Aorta (tissue), 4 donors: ENCODE results near the gene ZDHHC18. TPM values are rescaled to one million over a fixed set of nuclear protein-coding genes. Genes with fewer than 3 reads are reported as not detected.

Experiments used
- polyA plus RNA-seq, 2 donors: library from polyadenylated mRNA; stranded (reverse); fragments of 200-250 nt; gene quantifications; one replicate each; pipeline ENCODE4 v1.2.3, GENCODE V29; 2013
- total RNA-seq, 2 donors: library from RNA; stranded (reverse); fragmentation: NEBNext Ultra II Directional; extraction: Animal tissue kit (Norgen Biotek cat#: 25700); gene quantifications; one replicate each; pipeline ENCODE4 v1.2.1, GENCODE V29; 2021
- donor health status: healthy with polysubstance abuse.
- donor health status: Bipolar disorder and iron deficiency.
- donor health status: DM: no; HTN: no; CAD: no.
- donor health status: DM: yes; HTN: yes; CAD: no.

ZDHHC18 gene
- total and polyA plus RNA-seq, 4 donors = 8.0 to 21.4 (median 13.1) TPM

Other genes with a start within 250 kb of the ZDHHC18 start
- 10 to 100 TPM; 55.9 to 72.3 TPM for gene ARID1A, start 130.7 kb upstream of the ZDHHC18 start, total RNA-seq
- 10 to 100 TPM in 1 of 2 donors, 1 to 10 TPM in 1; 6.5 to 13.7 TPM for gene ARID1A, start 130.7 kb upstream of the ZDHHC18 start, polyA plus RNA-seq
- gene PIGV, start 38.7 kb upstream of the ZDHHC18 start, total RNA-seq = 10 to 100 TPM in 1 of 2 donors, 1 to 10 TPM in 1; 6.8 to 10.3 TPM
- gene PIGV, start 38.7 kb upstream of the ZDHHC18 start, polyA plus RNA-seq = 10 to 100 TPM in 1 of 2 donors, 1 to 10 TPM in 1; 6.9 to 10.9 TPM
- gene SFN, start 36.5 kb downstream of the ZDHHC18 start, total RNA-seq = 1 to 10 TPM; 3.7 to 7.6 TPM
- gene SFN, start 36.5 kb downstream of the ZDHHC18 start, polyA plus RNA-seq = 10 to 100 TPM in 1 of 2 donors, 1 to 10 TPM in 1; 3.3 to 18.3 TPM
- 10 to 100 TPM; 17.7 to 19.6 TPM for gene GPN2, start 63.6 kb downstream of the ZDHHC18 start, total RNA-seq
- 10 to 100 TPM; 12.1 to 20.7 TPM for gene GPN2, start 63.6 kb downstream of the ZDHHC18 start, polyA plus RNA-seq
- gene GPATCH3, start 73.8 kb downstream of the ZDHHC18 start, total RNA-seq = 10 to 100 TPM in 1 of 2 donors, 1 to 10 TPM in 1; 9.7 to 12.7 TPM
- gene GPATCH3, start 73.8 kb downstream of the ZDHHC18 start, polyA plus RNA-seq = 10 to 100 TPM in 1 of 2 donors, 1 to 10 TPM in 1; 7.5 to 16.4 TPM
- not detected for gene NR0B2, start 87.3 kb downstream of the ZDHHC18 start, total RNA-seq
- gene NR0B2, start 87.3 kb downstream of the ZDHHC18 start, polyA plus RNA-seq = 10 to 100 TPM in 1 of 2 donors, not detected in 1; 28.0 TPM
- 10 to 100 TPM; 44.9 to 49.9 TPM for gene NUDC, start 95.1 kb downstream of the ZDHHC18 start, total RNA-seq
- 10 to 100 TPM; 62.7 to 79.8 TPM for gene NUDC, start 95.1 kb downstream of the ZDHHC18 start, polyA plus RNA-seq
- gene KDF1, start 133.8 kb downstream of the ZDHHC18 start, total RNA-seq = not detected
- gene KDF1, start 133.8 kb downstream of the ZDHHC18 start, polyA plus RNA-seq = 1 to 10 TPM in 1 of 2 donors, under 1 TPM in 1; 0.23 to 1.6 TPM
- gene TRNP1, start 167.0 kb downstream of the ZDHHC18 start, total RNA-seq = 10 to 100 TPM; 15.0 to 16.3 TPM
- gene TRNP1, start 167.0 kb downstream of the ZDHHC18 start, polyA plus RNA-seq = 10 to 100 TPM; 15.2 to 30.8 TPM
- gene TENT5B, start 186.2 kb downstream of the ZDHHC18 start, total RNA-seq = 10 to 100 TPM; 20.6 to 73.9 TPM
- gene TENT5B, start 186.2 kb downstream of the ZDHHC18 start, polyA plus RNA-seq = 10 to 100 TPM; 10.4 to 23.7 TPM